HEK293 (cell line): ENCODE measurements around the gene ORMDL2.

Experiments
- KLF8 ChIP-seq: fragments of 450-650 bp; formaldehyde crosslinking; IDR thresholded peaks from 2 replicates; pipeline ENCODE4 v1.5.1; 2016; ENCODE audit warnings: missing biosample characterization, missing genetic modification characterization
- OSR2 ChIP-seq: fragments of 450-650 bp; formaldehyde crosslinking; IDR thresholded peaks from 2 replicates; pipeline ENCODE4 v1.5.1; 2016; ENCODE audit warnings: missing biosample characterization, missing genetic modification characterization
- RBAK ChIP-seq: fragments of 450-650 bp; formaldehyde crosslinking; IDR thresholded peaks from 2 replicates; pipeline ENCODE4 v1.5.1; 2016; ENCODE audit warnings: missing biosample characterization, missing genetic modification characterization
- REPIN1 ChIP-seq: fragments of 450-650 bp; formaldehyde crosslinking; IDR thresholded peaks from 2 replicates; pipeline ENCODE4 v1.5.1; 2017; ENCODE audit warnings: missing biosample characterization, missing genetic modification characterization, low read depth
- SETDB1 ChIP-seq: IDR thresholded peaks from one replicate; pipeline ENCODE4 v1.6.1; 2017; ENCODE audit warnings: mild to moderate bottlenecking, low read length, moderate library complexity, mixed read lengths; ENCODE audit not compliant: insufficient read length
- TSHZ1 ChIP-seq: fragments of 450-650 bp; formaldehyde crosslinking; IDR thresholded peaks from 2 replicates; pipeline ENCODE4 v1.5.1; 2016; ENCODE audit warnings: missing biosample characterization, missing genetic modification characterization, borderline replicate concordance
- ZBTB11 ChIP-seq: fragments of 450-650 bp; formaldehyde crosslinking; conservative IDR thresholded peaks from 2 replicates; pipeline ENCODE4 v1.5.1; 2016; ENCODE audit warnings: low read depth, missing biosample characterization, missing genetic modification characterization
- ZBTB20 ChIP-seq: fragments of 450-650 bp; formaldehyde crosslinking; IDR thresholded peaks from 2 replicates; pipeline ENCODE4 v1.5.1; 2016; ENCODE audit warnings: missing biosample characterization, missing genetic modification characterization
- ZNF114 ChIP-seq: fragments of 450-650 bp; formaldehyde crosslinking; IDR thresholded peaks from 2 replicates; pipeline ENCODE4 v1.5.0; 2017; ENCODE audit warnings: missing biosample characterization, missing genetic modification characterization
- ZNF140 ChIP-seq: fragments of 450-650 bp; formaldehyde crosslinking; IDR thresholded peaks from 2 replicates; pipeline ENCODE4 v1.5.1; 2016; ENCODE audit warnings: missing biosample characterization, missing genetic modification characterization
- ZNF146 ChIP-seq: fragments of 450-650 bp; formaldehyde crosslinking; IDR thresholded peaks from 2 replicates; pipeline ENCODE4 v1.5.1; 2016; ENCODE audit warnings: missing biosample characterization, missing genetic modification characterization
- ZNF239 ChIP-seq: fragments of 450-650 bp; formaldehyde crosslinking; IDR thresholded peaks from 2 replicates; pipeline ENCODE4 v1.5.1; 2016; ENCODE audit warnings: missing biosample characterization, missing genetic modification characterization
- ZNF266 ChIP-seq: fragments of 450-650 bp; formaldehyde crosslinking; IDR thresholded peaks from 2 replicates; pipeline ENCODE4 v1.5.1; 2016; ENCODE audit warnings: missing biosample characterization, missing genetic modification characterization, low read depth
- ZNF335 ChIP-seq: fragments of 450-650 bp; formaldehyde crosslinking; conservative IDR thresholded peaks from 2 replicates; pipeline ENCODE4 v1.5.1; 2016; ENCODE audit warnings: missing biosample characterization, missing genetic modification characterization
- ZNF398 ChIP-seq: fragments of 450-650 bp; formaldehyde crosslinking; IDR thresholded peaks from 2 replicates; pipeline ENCODE4 v1.5.1; 2017; ENCODE audit warnings: missing biosample characterization, missing genetic modification characterization
- ZNF501 ChIP-seq: fragments of 450-650 bp; formaldehyde crosslinking; IDR thresholded peaks from 2 replicates; pipeline ENCODE4 v1.5.1; 2016; ENCODE audit warnings: missing biosample characterization, missing genetic modification characterization
- ZNF548 ChIP-seq: fragments of 450-650 bp; formaldehyde crosslinking; IDR thresholded peaks from 2 replicates; pipeline ENCODE4 v1.5.1; 2016; ENCODE audit warnings: missing biosample characterization, missing genetic modification characterization
- ZNF571 ChIP-seq: fragments of 450-650 bp; formaldehyde crosslinking; IDR thresholded peaks from 2 replicates; pipeline ENCODE4 v1.5.0; 2017; ENCODE audit warnings: missing biosample characterization, missing genetic modification characterization
- ZNF610 ChIP-seq: fragments of 450-650 bp; formaldehyde crosslinking; IDR thresholded peaks from 2 replicates; pipeline ENCODE4 v1.5.1; 2016; ENCODE audit warnings: missing biosample characterization, missing genetic modification characterization, borderline replicate concordance
- ZNF623 ChIP-seq: fragments of 450-650 bp; formaldehyde crosslinking; IDR thresholded peaks from 2 replicates; pipeline ENCODE4 v1.5.1; 2016; ENCODE audit warnings: missing biosample characterization, missing genetic modification characterization
- ZNF660 ChIP-seq: fragments of 450-650 bp; IDR thresholded peaks from 2 replicates; pipeline ENCODE4 v1.5.1; 2018; ENCODE audit warnings: missing biosample characterization, mild to moderate bottlenecking, missing genetic modification characterization
- ZNF776 ChIP-seq: fragments of 450-650 bp; formaldehyde crosslinking; IDR thresholded peaks from 2 replicates; pipeline ENCODE4 v1.5.0; 2017; ENCODE audit warnings: missing biosample characterization, missing genetic modification characterization, borderline replicate concordance
- TF ChIP-seq, protein P1 (sequence below): fragments of 450-650 bp; formaldehyde crosslinking; IDR thresholded peaks from 2 replicates; pipeline ENCODE4 v1.5.1; 2016; ENCODE audit warnings: missing biosample characterization, missing genetic modification characterization, low read depth
- TF ChIP-seq, protein P2 (sequence below): fragments of 450-650 bp; formaldehyde crosslinking; IDR thresholded peaks from 2 replicates; pipeline ENCODE4 v1.5.1; 2016; ENCODE audit warnings: missing biosample characterization, missing genetic modification characterization, low read depth
- TF ChIP-seq, protein P3 (sequence below): fragments of 450-650 bp; formaldehyde crosslinking; IDR thresholded peaks from 2 replicates; pipeline ENCODE4 v1.5.1; 2016; ENCODE audit warnings: missing biosample characterization, missing genetic modification characterization

The ORMDL2 gene

GRCh38 chr12:55830601-55831446 is 13.0 kb downstream of the ORMDL2 start (continued):
- TF ChIP-seq ZNF660 (tag by site-specific recombination) (no peak; the same call in 1 of the 2 replicates), KLF8 (tag by site-specific recombination) (peak; percentile 75), ZNF398 (tag by site-specific recombination) (peak; percentile 77), ZNF146 (tag by site-specific recombination) (no peak), ZNF623 (tag by site-specific recombination) (0 out of 2 replicates have a peak, but pooled peaks have one; percentile 3), REPIN1 (tag by site-specific recombination) (0 out of 2 replicates have a peak, but pooled peaks have one; percentile 30), ZBTB20 (peak; percentile 33; the same call in 1 of the 2 replicates), ZNF140 (tag by site-specific recombination) (no peak), ZNF335 (peak; percentile 92), SETDB1 (no peak), OSR2 (no peak), ZNF571 (tag by site-specific recombination) (no peak), ZNF501 (tag by site-specific recombination) (peak; percentile 76), ZBTB11 (tag by site-specific recombination) (no peak; the same call in 1 of the 2 replicates), ZNF266 (no peak), TSHZ1 (tag by site-specific recombination) (0 out of 2 replicates have a peak, but pooled peaks have one; percentile 15), RBAK (tag by site-specific recombination) (no peak), ZNF548 (no peak), ZNF114 (tag by site-specific recombination) (no peak), ZNF610 (tag by site-specific recombination) (no peak), ZNF776 (no peak), ZNF239 (no peak)
- TF ChIP-seq, protein P1, sequence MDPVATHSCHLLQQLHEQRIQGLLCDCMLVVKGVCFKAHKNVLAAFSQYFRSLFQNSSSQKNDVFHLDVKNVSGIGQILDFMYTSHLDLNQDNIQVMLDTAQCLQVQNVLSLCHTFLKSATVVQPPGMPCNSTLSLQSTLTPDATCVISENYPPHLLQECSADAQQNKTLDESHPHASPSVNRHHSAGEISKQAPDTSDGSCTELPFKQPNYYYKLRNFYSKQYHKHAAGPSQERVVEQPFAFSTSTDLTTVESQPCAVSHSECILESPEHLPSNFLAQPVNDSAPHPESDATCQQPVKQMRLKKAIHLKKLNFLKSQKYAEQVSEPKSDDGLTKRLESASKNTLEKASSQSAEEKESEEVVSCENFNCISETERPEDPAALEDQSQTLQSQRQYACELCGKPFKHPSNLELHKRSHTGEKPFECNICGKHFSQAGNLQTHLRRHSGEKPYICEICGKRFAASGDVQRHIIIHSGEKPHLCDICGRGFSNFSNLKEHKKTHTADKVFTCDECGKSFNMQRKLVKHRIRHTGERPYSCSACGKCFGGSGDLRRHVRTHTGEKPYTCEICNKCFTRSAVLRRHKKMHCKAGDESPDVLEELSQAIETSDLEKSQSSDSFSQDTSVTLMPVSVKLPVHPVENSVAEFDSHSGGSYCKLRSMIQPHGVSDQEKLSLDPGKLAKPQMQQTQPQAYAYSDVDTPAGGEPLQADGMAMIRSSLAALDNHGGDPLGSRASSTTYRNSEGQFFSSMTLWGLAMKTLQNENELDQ (tag by site-specific recombination), result no peak
- TF ChIP-seq, protein P2, sequence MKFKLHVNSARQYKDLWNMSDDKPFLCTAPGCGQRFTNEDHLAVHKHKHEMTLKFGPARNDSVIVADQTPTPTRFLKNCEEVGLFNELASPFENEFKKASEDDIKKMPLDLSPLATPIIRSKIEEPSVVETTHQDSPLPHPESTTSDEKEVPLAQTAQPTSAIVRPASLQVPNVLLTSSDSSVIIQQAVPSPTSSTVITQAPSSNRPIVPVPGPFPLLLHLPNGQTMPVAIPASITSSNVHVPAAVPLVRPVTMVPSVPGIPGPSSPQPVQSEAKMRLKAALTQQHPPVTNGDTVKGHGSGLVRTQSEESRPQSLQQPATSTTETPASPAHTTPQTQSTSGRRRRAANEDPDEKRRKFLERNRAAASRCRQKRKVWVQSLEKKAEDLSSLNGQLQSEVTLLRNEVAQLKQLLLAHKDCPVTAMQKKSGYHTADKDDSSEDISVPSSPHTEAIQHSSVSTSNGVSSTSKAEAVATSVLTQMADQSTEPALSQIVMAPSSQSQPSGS (tag by site-specific recombination), result peak; percentile 92
- TF ChIP-seq, protein P3, sequence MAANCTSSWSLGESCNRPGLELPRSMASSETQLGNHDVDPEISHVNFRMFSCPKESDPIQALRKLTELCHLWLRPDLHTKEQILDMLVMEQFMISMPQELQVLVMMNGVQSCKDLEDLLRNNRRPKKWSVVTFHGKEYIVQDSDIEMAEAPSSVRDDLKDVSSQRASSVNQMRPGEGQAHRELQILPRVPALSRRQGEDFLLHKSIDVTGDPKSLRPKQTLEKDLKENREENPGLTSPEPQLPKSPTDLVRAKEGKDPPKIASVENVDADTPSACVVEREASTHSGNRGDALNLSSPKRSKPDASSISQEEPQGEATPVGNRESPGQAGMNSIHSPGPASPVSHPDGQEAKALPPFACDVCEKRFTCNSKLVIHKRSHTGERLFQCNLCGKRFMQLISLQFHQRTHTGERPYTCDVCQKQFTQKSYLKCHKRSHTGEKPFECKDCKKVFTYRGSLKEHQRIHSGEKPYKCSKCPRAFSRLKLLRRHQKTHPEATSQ (tag by site-specific recombination), result no peak
